ENCODE data around the gene PAXIP1.

DNA sequence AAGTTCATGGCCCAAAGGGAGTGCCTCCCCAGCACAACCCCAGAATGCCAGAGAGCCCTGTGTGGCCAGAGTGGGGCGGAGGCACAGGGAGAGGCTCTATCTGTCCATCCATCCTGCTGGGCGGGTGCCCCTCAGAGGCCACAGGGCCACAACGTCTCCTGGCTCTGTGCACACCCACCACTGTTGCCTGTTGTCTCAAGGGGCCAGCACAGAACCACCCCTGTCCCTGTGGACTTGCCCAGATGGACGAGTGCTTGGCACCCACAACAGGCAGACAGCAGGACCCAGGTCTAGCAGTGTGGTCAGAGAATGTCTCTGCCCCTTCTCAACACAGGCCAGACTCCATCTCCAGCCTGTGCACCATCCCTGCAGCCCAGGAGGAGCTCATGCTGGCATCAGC lies 92.8 kb downstream of the PAXIP1 start:
- TF ChIP-seq SPI1 (IDR thresholded peaks at IDR 0.05; ENCODE audit: borderline replicate concordance, insufficient read depth, low read depth, low read length) (no peak), CTCF (IDR thresholded peaks at IDR 0.05 in 2 of 3, conservative IDR thresholded peaks at IDR 0.05 in 1 of 3; ENCODE audit: control insufficient read depth in 2 of 3, extremely low read depth in 1 of 3, insufficient read depth in 1 of 3, low read depth in 3 of 3, low read length in 3 of 3) (no peak), MAX (IDR thresholded peaks at IDR 0.05; ENCODE audit: low read depth, low read length) (no peak), CBFB (IDR thresholded peaks at IDR 0.05; ENCODE audit: low read depth) (no peak), POLR2AphosphoS5 (IDR thresholded peaks at IDR 0.05; ENCODE audit: low read length) (no peak), RELA (IDR thresholded peaks at IDR 0.05; ENCODE audit: borderline replicate concordance, partially characterized antibody) (no peak), SMAD5 (IDR thresholded peaks at IDR 0.05; ENCODE audit: low read depth) (no peak), ESRRA (IDR thresholded peaks at IDR 0.05; ENCODE audit: low read length) (no peak), POLR2A (IDR thresholded peaks at IDR 0.05; ENCODE audit: low read depth, low read length) (no peak), NR2C2 (IDR thresholded peaks at IDR 0.05; ENCODE audit: borderline replicate concordance, control insufficient read depth, insufficient read length, low read depth) (no peak), ZNF217 (IDR thresholded peaks at IDR 0.05) (no peak)
- TF ChIP-seq, protein P1, sequence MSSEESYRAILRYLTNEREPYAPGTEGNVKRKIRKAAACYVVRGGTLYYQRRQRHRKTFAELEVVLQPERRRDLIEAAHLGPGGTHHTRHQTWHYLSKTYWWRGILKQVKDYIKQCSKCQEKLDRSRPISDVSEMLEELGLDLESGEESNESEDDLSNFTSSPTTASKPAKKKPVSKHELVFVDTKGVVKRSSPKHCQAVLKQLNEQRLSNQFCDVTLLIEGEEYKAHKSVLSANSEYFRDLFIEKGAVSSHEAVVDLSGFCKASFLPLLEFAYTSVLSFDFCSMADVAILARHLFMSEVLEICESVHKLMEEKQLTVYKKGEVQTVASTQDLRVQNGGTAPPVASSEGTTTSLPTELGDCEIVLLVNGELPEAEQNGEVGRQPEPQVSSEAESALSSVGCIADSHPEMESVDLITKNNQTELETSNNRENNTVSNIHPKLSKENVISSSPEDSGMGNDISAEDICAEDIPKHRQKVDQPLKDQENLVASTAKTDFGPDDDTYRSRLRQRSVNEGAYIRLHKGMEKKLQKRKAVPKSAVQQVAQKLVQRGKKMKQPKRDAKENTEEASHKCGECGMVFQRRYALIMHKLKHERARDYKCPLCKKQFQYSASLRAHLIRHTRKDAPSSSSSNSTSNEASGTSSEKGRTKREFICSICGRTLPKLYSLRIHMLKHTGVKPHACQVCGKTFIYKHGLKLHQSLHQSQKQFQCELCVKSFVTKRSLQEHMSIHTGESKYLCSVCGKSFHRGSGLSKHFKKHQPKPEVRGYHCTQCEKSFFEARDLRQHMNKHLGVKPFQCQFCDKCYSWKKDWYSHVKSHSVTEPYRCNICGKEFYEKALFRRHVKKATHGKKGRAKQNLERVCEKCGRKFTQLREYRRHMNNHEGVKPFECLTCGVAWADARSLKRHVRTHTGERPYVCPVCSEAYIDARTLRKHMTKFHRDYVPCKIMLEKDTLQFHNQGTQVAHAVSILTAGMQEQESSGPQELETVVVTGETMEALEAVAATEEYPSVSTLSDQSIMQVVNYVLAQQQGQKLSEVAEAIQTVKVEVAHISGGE (CRISPR knock-in tag; IDR thresholded peaks at IDR 0.05) = no peak

Data from GM12878 (cell line).